CD4-positive, alpha-beta T cell (primary cell): ENCODE data around the gene SEMA4B. TPM values are rescaled to one million over a fixed set of nuclear protein-coding genes. Genes with fewer than 3 reads are reported as not detected.

Source experiments
- ATAC-seq: fragments of 200-7000 bp; cut with Tn5 transposase; one replicate; pipeline ENCODE4 v1.10.0; 2022; ENCODE audit warnings: mild to moderate bottlenecking; ENCODE audit not compliant: poor library complexity
- CTCF ChIA-PET: fragments of 350-600 bp; sonication (Branson Sonifier 250); formaldehyde crosslinking; loops from one replicate; lab custom pipeline; 2021; ENCODE audit warnings: antibody characterized with exemption, inconsistent platforms; lab: Charles Lee
- POLR2A ChIA-PET: fragments of 350-600 bp; sonication (Branson Sonifier 250); formaldehyde crosslinking; loops from one replicate; lab custom pipeline; 2021; ENCODE audit warnings: antibody characterized with exemption, inconsistent platforms; lab: Charles Lee
- DNase-seq, 14 experiments: peaks; one replicate each; pipeline ENCODE4 v3.0.0-alpha.2; 2013 to 2020; ENCODE audit warnings: mixed read lengths in 2 of 14
- H3K27ac ChIP-seq, 2 donors: one replicate each; pipeline versions ENCODE4 v1.5.1 to v1.7.0; 2013; ENCODE audit warnings: low read length in 2 of 2, low read depth in 1 of 2, mild to moderate bottlenecking in 1 of 2
- H3K27me3 ChIP-seq, 2 experiments: 1 replicate in 1 of 2; 2 replicates in 1 of 2; pipeline versions ENCODE4 v1.6.1 to v1.7.0; 2013; ENCODE audit warnings: low read length in 2 of 2, control low read depth in 1 of 2, mild to moderate bottlenecking in 1 of 2, moderate library complexity in 1 of 2; ENCODE audit not compliant: insufficient read depth in 2 of 2, control insufficient read depth in 1 of 2
- H3K36me3 ChIP-seq: one replicate; pipeline ENCODE4 v1.6.1; 2013; ENCODE audit warnings: low read length, control low read depth; ENCODE audit not compliant: insufficient read depth
- H3K4me1 ChIP-seq: one replicate; pipeline ENCODE4 v1.6.1; 2013; ENCODE audit warnings: low read length, control low read depth; ENCODE audit not compliant: insufficient read depth
- H3K4me3 ChIP-seq: one replicate; pipeline ENCODE4 v1.5.1; 2013; ENCODE audit warnings: mild to moderate bottlenecking, low read length, moderate library complexity
- H3K9me3 ChIP-seq, 2 experiments: 1 replicate in 1 of 2; 2 replicates in 1 of 2; pipeline versions ENCODE4 v1.6.1 to v1.7.0; 2013; ENCODE audit warnings: low read length in 2 of 2, mild to moderate bottlenecking in 2 of 2, control low read depth in 1 of 2, moderate library complexity in 1 of 2; ENCODE audit not compliant: control insufficient read depth in 1 of 2, insufficient read depth in 1 of 2
- H3K27ac Mint-ChIP-seq: one replicate; pipeline ENCODE4 v1.8.0; 2020; ENCODE audit warnings: mixed read lengths
- H3K27me3 Mint-ChIP-seq: one replicate; pipeline ENCODE4 v1.8.0; 2021; ENCODE audit warnings: mixed read lengths
- H3K36me3 Mint-ChIP-seq: one replicate; pipeline ENCODE4 v1.8.0; 2021; ENCODE audit warnings: low read depth, mixed read lengths
- H3K4me1 Mint-ChIP-seq: one replicate; pipeline ENCODE4 v1.8.0; 2021; ENCODE audit warnings: low read depth, mixed read lengths
- H3K4me3 Mint-ChIP-seq: one replicate; pipeline ENCODE4 v1.8.0; 2020; ENCODE audit warnings: mild to moderate bottlenecking, mixed read lengths
- H3K9me3 Mint-ChIP-seq: one replicate; pipeline ENCODE4 v1.8.0; 2020; ENCODE audit warnings: mixed read lengths
- intact Hi-C, 2 experiments: fragments of 100-400 bp; cut with DNase I in 1 of 2; cut with micrococcal nuclease in 1 of 2; formaldehyde crosslinking; loops; one replicate each; pipeline versions ENCODE4 v1.15.1 to v1.9.0; 2023 to 2025; cut with DNase I, micrococcal nuclease
- total RNA-seq, 174 experiments: library from RNA in 2 of 174; stranded (reverse) in 2 of 174; gene quantifications; one replicate each; pipeline ENCODE4 v1.2.3 and lab custom pipeline; 2021 to 2026
- TF ChIP-seq, protein P1 (sequence below): fragments of 200-600 bp; IDR thresholded peaks from one replicate; pipeline ENCODE4 v1.8.0; 2022; ENCODE audit warnings: antibody characterized with exemption, mild to moderate bottlenecking

The SEMA4B gene
- total RNA-seq, 2 experiments from 2014 or later: 8.0 to 9.5 TPM

DNA sequence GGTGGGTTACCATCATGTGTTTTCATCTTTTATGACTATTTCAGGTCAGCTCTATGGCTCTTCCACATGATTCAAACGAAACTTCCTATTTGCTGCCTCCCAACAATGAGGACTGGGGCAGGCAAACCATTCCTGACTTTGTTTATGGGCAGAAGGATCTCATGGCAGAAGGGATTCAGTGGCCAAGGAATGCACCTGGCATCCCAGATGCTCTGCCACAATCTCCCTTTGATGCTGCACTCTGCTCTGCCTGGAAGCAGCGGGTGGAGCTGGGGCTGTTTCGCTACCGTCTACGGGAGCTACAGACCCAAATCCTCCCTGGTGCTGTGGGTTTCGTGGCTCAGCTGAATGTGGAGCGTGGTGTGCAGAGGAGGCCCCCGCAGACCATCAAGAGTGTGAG, 39.7 kb downstream of the SEMA4B start:
- H3K4me1 ChIP-seq: no peaks in the 10 kb centered on the region
- DNase-seq (no peak), ATAC-seq (no peak)
- H3K36me3 ChIP-seq: peaks cover 34% of the 10 kb centered on the region
- no peaks in the 10 kb centered on the region for H3K9me3 Mint-ChIP-seq
- no peaks in the 10 kb centered on the region for H3K27me3 Mint-ChIP-seq
- no peaks in the 10 kb centered on the region for H3K27me3 ChIP-seq
- H3K4me3 ChIP-seq: no peak overlapping the region
- H3K27ac Mint-ChIP-seq: no peak overlapping the region
- ChIA-PET POLR2A (interaction anchor here (1.3 to 1.4 kb wide), 2 partner anchors 9 to 39 kb away, joined by 3 read pairs; partner anchors contain the start of gene SEMA4B), CTCF (interaction anchor here (1.0 kb wide), 1 partner anchor 8 kb away, joined by 3 read pairs; the partner anchor contains the start of gene TTLL13)
- H3K4me3 Mint-ChIP-seq: no peak overlapping the region
- peaks cover 32% of the 10 kb centered on the region for H3K36me3 Mint-ChIP-seq
- no peaks in the 10 kb centered on the region for H3K4me1 Mint-ChIP-seq
- TF ChIP-seq, protein P1, sequence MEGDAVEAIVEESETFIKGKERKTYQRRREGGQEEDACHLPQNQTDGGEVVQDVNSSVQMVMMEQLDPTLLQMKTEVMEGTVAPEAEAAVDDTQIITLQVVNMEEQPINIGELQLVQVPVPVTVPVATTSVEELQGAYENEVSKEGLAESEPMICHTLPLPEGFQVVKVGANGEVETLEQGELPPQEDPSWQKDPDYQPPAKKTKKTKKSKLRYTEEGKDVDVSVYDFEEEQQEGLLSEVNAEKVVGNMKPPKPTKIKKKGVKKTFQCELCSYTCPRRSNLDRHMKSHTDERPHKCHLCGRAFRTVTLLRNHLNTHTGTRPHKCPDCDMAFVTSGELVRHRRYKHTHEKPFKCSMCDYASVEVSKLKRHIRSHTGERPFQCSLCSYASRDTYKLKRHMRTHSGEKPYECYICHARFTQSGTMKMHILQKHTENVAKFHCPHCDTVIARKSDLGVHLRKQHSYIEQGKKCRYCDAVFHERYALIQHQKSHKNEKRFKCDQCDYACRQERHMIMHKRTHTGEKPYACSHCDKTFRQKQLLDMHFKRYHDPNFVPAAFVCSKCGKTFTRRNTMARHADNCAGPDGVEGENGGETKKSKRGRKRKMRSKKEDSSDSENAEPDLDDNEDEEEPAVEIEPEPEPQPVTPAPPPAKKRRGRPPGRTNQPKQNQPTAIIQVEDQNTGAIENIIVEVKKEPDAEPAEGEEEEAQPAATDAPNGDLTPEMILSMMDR: no peak
- intact Hi-C loops: no loop called here
- H3K27ac ChIP-seq: no peak overlapping the region
- no peaks in the 10 kb centered on the region for H3K9me3 ChIP-seq

DNA sequence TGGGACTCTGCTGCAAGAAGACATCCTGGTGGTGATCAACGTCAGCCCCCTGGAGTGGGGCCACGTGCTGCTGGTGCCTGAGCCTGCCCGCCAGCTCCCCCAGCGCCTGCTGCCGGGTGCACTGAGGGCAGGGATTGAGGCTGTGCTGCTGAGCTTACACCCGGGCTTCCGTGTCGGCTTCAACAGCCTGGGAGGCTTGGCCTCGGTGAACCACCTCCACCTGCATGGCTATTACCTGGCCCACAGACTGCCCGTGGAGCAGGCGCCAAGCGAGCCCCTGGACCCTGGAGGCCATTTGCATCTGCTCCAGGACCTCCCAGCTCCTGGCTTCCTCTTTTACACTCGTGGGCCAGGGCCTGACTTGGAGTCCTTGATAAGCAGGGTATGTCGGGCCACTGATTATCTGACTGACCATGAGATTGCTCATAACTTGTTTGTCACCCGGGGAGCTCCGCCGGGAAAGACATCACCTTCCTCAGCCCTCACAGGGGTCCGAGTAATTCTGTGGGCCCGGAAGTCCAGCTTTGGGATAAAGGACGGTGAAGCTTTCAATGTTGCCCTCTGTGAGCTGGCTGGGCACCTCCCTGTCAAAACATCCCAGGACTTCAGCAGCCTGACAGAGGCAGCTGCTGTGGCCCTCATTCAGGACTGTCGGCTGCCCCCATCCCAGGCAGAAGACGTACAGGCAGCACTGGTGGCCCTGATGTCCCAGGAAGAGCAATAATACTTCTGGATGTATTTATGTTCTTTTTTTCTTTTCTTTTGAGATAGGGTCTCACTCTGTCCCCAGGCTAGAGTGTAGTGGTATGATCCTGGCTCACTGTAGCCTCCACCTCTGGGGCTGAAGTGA, 40.4 kb downstream of the SEMA4B start:
- intact Hi-C loops: no loop called here
- H3K4me1 Mint-ChIP-seq: no peaks in the 10 kb centered on the region
- no peaks in the 10 kb centered on the region for H3K27me3 Mint-ChIP-seq
- no peaks in the 10 kb centered on the region for H3K9me3 Mint-ChIP-seq
- no peak for DNase-seq
- TF ChIP-seq, protein P1: no peak
- peaks cover 25% of the 10 kb centered on the region for H3K36me3 Mint-ChIP-seq
- H3K9me3 ChIP-seq: no peaks in the 10 kb centered on the region
- H3K4me3 Mint-ChIP-seq: no peak overlapping the region
- H3K27ac Mint-ChIP-seq: no peak overlapping the region
- POLR2A ChIA-PET: interaction anchor here (1.3 to 1.4 kb wide), 2 partner anchors 10 to 40 kb away, joined by 3 read pairs; partner anchors contain the start of gene SEMA4B
- no peak overlapping the region for H3K4me3 ChIP-seq
- H3K36me3 ChIP-seq: peaks cover 31% of the 10 kb centered on the region
- H3K4me1 ChIP-seq: no peaks in the 10 kb centered on the region
- H3K27me3 ChIP-seq: no peaks in the 10 kb centered on the region
- H3K27ac ChIP-seq: no peak overlapping the region
- ATAC-seq: no peak
- CTCF ChIA-PET: interaction anchor here (0.7 to 1.0 kb wide), 2 partner anchors 8 to 463 kb away, joined by 3 read pairs; partner anchors contain the start of gene TTLL13

DNA sequence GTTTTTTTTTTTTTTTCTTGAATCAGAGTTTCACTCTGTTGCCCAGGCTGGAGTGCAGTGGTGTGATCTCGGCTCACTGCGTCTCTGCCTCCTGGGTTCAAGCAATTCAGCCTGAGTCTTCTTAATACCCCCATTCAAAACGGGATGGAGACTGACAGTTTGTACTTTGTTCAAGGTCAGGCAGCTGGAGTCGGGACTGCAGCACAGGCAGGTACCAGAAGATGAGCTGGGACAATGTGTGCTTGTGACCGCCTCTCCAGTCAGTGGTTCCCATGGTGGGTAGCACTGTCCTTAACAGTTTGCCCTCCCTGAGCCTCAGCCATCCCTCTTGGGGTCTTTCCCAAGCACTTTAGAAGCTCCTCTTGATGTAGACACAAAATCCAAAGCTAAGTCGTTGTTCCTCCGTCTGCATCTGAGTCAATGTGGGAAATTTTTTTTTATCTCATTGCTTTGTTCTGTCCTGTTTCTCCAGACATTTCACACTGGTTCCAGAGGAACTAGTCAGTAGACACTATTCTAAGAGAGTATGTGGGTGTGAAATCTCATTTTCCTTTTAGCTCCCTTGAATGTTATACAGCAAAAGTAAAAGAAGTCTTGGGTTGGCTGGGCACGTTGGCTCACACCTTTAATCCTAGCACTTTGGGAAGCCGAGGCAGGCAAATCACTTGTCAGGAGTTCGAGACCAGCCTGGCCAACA, 43.0 kb downstream of the SEMA4B start:
- POLR2A ChIA-PET: interaction anchor here (1.2 kb wide), 1 partner anchor 11 kb away, joined by 7 read pairs; the partner anchor contains the start of genes CIB1 and GDPGP1
- H3K36me3 Mint-ChIP-seq: peaks cover 13% of the 10 kb centered on the region
- CTCF ChIA-PET: no interaction called here
- H3K27me3 Mint-ChIP-seq: no peaks in the 10 kb centered on the region
- peaks cover 13% of the 10 kb centered on the region for H3K36me3 ChIP-seq
- H3K4me3 Mint-ChIP-seq: no peak overlapping the region
- H3K4me3 ChIP-seq: no peak overlapping the region
- peaks cover 5% of the 10 kb centered on the region for H3K4me1 ChIP-seq
- ATAC-seq (no peak), DNase-seq (no peak)
- peak overlapping the region; percentile 6 for H3K27ac Mint-ChIP-seq
- H3K4me1 Mint-ChIP-seq: peaks cover 7% of the 10 kb centered on the region
- H3K9me3 Mint-ChIP-seq: no peaks in the 10 kb centered on the region
- H3K27me3 ChIP-seq: no peaks in the 10 kb centered on the region
- no peak overlapping the region for H3K27ac ChIP-seq
- TF ChIP-seq, protein P1: no peak
- no peaks in the 10 kb centered on the region for H3K9me3 ChIP-seq
- intact Hi-C loops: no loop called here
